HG02623 (cell line): ENCODE measurements around the gene FAM131C.

Experiments
- ATAC-seq: cut with Tn5 transposase; IDR thresholded peaks from one replicate; pipeline ENCODE4 v1.9.1; 2021; ENCODE audit warnings: moderate library complexity; ENCODE audit not compliant: unreplicated experiment

The FAM131C gene

GRCh38 chr1:16017461-16018303 is 55.8 kb downstream of the FAM131C start, which contains the start of gene HSPB7:
Gene HSPB7, minus strand, starts transcription at chr1:16018043. Its CDS starts 80 bp downstream, at chr1:16017963.
- no peak for ATAC-seq

GRCh38 chr1:16017076-16017460 is 56.4 kb downstream of the FAM131C start:
- ATAC-seq: no peak

- no peak for ATAC-seq
Observed at GRCh38 chr1:16015960-16016901, 57.2 kb downstream of the FAM131C start.

GRCh38 chr1:16015491-16015890 is 58.0 kb downstream of the FAM131C start:
- no peak for ATAC-seq

GRCh38 chr1:16014509-16015482 is 58.7 kb downstream of the FAM131C start:
- ATAC-seq: no peak

- no peak for ATAC-seq
Observed at GRCh38 chr1:16013908-16014258, 59.6 kb downstream of the FAM131C start.

- ATAC-seq: no peak
Observed at GRCh38 chr1:16013220-16013907, 60.1 kb downstream of the FAM131C start.

GRCh38 chr1:16012590-16013219 is 60.7 kb downstream of the FAM131C start:
- ATAC-seq: no peak

GRCh38 chr1:16011936-16012589 is 61.4 kb downstream of the FAM131C start:
- no peak for ATAC-seq

- no peak for ATAC-seq
Observed at GRCh38 chr1:16010837-16011236, 62.6 kb downstream of the FAM131C start.

GRCh38 chr1:16009678-16010077 is 63.8 kb downstream of the FAM131C start:
- ATAC-seq: no peak

- no peak for ATAC-seq
Observed at GRCh38 chr1:16009030-16009460, 64.4 kb downstream of the FAM131C start.
